ENCODE measurements around the gene HIC2. TPM values are rescaled to one million over a fixed set of nuclear protein-coding genes. Genes with fewer than 3 reads are reported as not detected.
A peak's percentile ranks its signal among the peaks of the same experiment; 100 is the strongest.
"Not testable (repeated sequence)": the region's sequence is repeated elsewhere in the genome, so short reads cannot be mapped to it uniquely, and the experiment has no call there.

Gene HIC2
- total RNA-seq, 4 donors from 2014 or later: 4.7 to 7.7 (median 6.5) TPM

GRCh38 chr22:21451545-21452520 is 34.7 kb downstream of the HIC2 start:
- H3K27ac ChIP-seq: no peak overlapping the region
- H3K27me3 ChIP-seq: no peaks in the 10 kb centered on the region
- H3K9me3 ChIP-seq: no peaks in the 10 kb centered on the region
- DNase-seq: no peak
- H3K36me3 ChIP-seq: peaks cover 0 to 1% of the 10 kb centered on the region in 2 donors
- WGBS, 2 donors: 70 to 82% methylated on average over 7 of the region's 7 CpGs
- TF ChIP-seq CTCF (IDR thresholded peaks at IDR 0.05): no peak
- TF ChIP-seq POLR2A (IDR thresholded peaks at IDR 0.05): no peak
- H3K4me1 ChIP-seq: peaks cover 19 to 29% of the 10 kb centered on the region in 2 donors
- no peak overlapping the region for H3K4me3 ChIP-seq (replicated peaks in 1 of 3)
- intact Hi-C loops (cut with DNase I): no loop called here

GRCh38 chr22:21452666-21453065 is 35.5 kb downstream of the HIC2 start:
- H3K27ac ChIP-seq; intact Hi-C loops (cut with DNase I); H3K4me3 ChIP-seq (replicated peaks in 1 of 3); DNase-seq; H3K27me3 ChIP-seq; H3K36me3 ChIP-seq; H3K9me3 ChIP-seq: not testable (repeated sequence)
- 94 to 98% methylated on average over 4 of the region's 4 CpGs for WGBS, 2 donors
- peaks cover 19 to 34% of the 10 kb centered on the region in 2 donors for H3K4me1 ChIP-seq

GRCh38 chr22:21454998-21455333 is 37.8 kb downstream of the HIC2 start:
- H3K27ac ChIP-seq; DNase-seq; H3K27me3 ChIP-seq; H3K4me3 ChIP-seq (replicated peaks in 1 of 3); H3K9me3 ChIP-seq; H3K36me3 ChIP-seq; intact Hi-C loops (cut with DNase I): not testable (repeated sequence)
- WGBS, 2 donors: 90 to 92% methylated on average over 9 of the region's 9 CpGs
- H3K4me1 ChIP-seq: peaks cover 0 to 13% of the 10 kb centered on the region in 2 donors

- peaks cover 0 to 13% of the 10 kb centered on the region in 2 donors for H3K4me1 ChIP-seq
- H3K27me3 ChIP-seq: no peaks in the 10 kb centered on the region
- 85 to 86% methylated on average over 9 to 13 of the region's 19 CpGs for WGBS, 2 donors
- H3K4me3 ChIP-seq (replicated peaks in 1 of 3): no peak overlapping the region
- no peak for DNase-seq
- TF ChIP-seq CTCF (IDR thresholded peaks at IDR 0.05): no peak
- no peak for TF ChIP-seq POLR2A (IDR thresholded peaks at IDR 0.05)
- intact Hi-C loops (cut with DNase I): no loop called here
- peak overlapping the region; percentile 43 to 84 (median 52) for H3K27ac ChIP-seq
- no peaks in the 10 kb centered on the region for H3K9me3 ChIP-seq
- no peaks in the 10 kb centered on the region for H3K36me3 ChIP-seq
These were observed 38.3 kb downstream of the HIC2 start for GRCh38 chr22:21455334-21456089.

- DNase-seq: no peak
- 88 to 89% methylated on average over 19 of the region's 19 CpGs for WGBS, 2 donors
- H3K4me1 ChIP-seq: peaks cover 0 to 13% of the 10 kb centered on the region in 2 donors
These were observed 40.0 kb downstream of the HIC2 start for GRCh38 chr22:21457023-21457787.

GRCh38 chr22:21462672-21463071 is 45.5 kb downstream of the HIC2 start:
- WGBS, 2 donors: 80% methylated on average over 1 of the region's 4 CpGs; no CpG with 5 or more reads in 1 of the 2 donors

More at GRCh38 chr22:21457023-21457787, 40.0 kb downstream of the HIC2 start:
- Histone ChIP-seq H3K36me3 (no peaks in the 10 kb centered on the region), H3K27ac (no peak overlapping the region), H3K27me3 (no peaks in the 10 kb centered on the region), H3K9me3 (no peaks in the 10 kb centered on the region), H3K4me3 (replicated peaks in 1 of 3) (no peak overlapping the region)
- TF ChIP-seq CTCF (IDR thresholded peaks at IDR 0.05) (no peak), POLR2A (IDR thresholded peaks at IDR 0.05) (no peak)
- intact Hi-C loops (cut with DNase I): no loop called here

GRCh38 chr22:21467337-21468193 is 50.4 kb downstream of the HIC2 start, which contains the start of gene TMEM191C:
Gene TMEM191C, plus strand, starts transcription at chr22:21467387. Its CDS starts 73 bp downstream, at chr22:21467460.
- DNase-seq: not testable (repeated sequence)

More at GRCh38 chr22:21462672-21463071, 45.5 kb downstream of the HIC2 start:
- H3K27ac ChIP-seq; H3K4me3 ChIP-seq (replicated peaks in 1 of 3); H3K9me3 ChIP-seq; DNase-seq; H3K4me1 ChIP-seq; H3K27me3 ChIP-seq; intact Hi-C loops (cut with DNase I); H3K36me3 ChIP-seq: not testable (repeated sequence)

More at GRCh38 chr22:21467337-21468193, 50.4 kb downstream of the HIC2 start, which contains the start of gene TMEM191C:
- H3K36me3 ChIP-seq; H3K4me1 ChIP-seq; H3K9me3 ChIP-seq; H3K27me3 ChIP-seq; H3K27ac ChIP-seq; intact Hi-C loops (cut with DNase I): not testable (repeated sequence)
- no CpG with 5 or more reads among the region's 74 CpGs for WGBS, 2 donors
- H3K4me3 ChIP-seq (replicated peaks in 1 of 3): peak within 1 kb of the TSS in 1 of 3 donors; percentile 21
